HepG2 (cell line): ENCODE results near the gene FN1. TPM values are rescaled to one million over a fixed set of nuclear protein-coding genes. Genes with fewer than 3 reads are reported as not detected.

ENCODE experiments used
- ATAC-seq: fragments of 200-7000 bp; cut with Tn5 transposase; 3 replicates; pipeline ENCODE4 v1.9.1; 2020; ENCODE audit warnings: mild to moderate bottlenecking, moderate library complexity
- BruUV-seq: library from RNA; stranded (reverse); fragments of 400-500 nt; replicated peaks from 2 replicates; lab custom pipeline; 2021; lab: Mats Ljungman, UMichigan
- CTCF ChIA-PET: fragments of 300-600 bp; formaldehyde crosslinking; extraction: SDS; loops from one replicate; lab custom pipeline; 2021; ENCODE audit warnings: low total read pairs, inconsistent platforms, low intra/inter-chr PET ratio; lab: Yijun Ruan, JAX
- POLR2A ChIA-PET: fragments of 350-600 bp; sonication (Branson Sonifier 250); formaldehyde crosslinking; loops from one replicate; lab custom pipeline; 2020; ENCODE audit warnings: antibody characterized with exemption, inconsistent platforms; lab: Yijun Ruan, JAX
- DNase-seq: peaks from one replicate; pipeline ENCODE4 v3.0.0-alpha.2; 2015; ENCODE audit warnings: low spot score
- FAIRE-seq: peaks from 3 replicates; lab custom pipeline; 2011; peaks lifted over from hg19 to GRCh38; lab: Jason Lieb, UNC
- H2AFZ ChIP-seq: one replicate; pipeline ENCODE4 v1.6.1; 2011; ENCODE audit warnings: low read length, inconsistent platforms
- H3K27ac ChIP-seq: fragments of 300-600 bp; 3 replicates; pipeline ENCODE4 v1.8.0; 2011; ENCODE audit warnings: mixed run types, mild to moderate bottlenecking, mixed read lengths, low read length, inconsistent platforms; ENCODE audit not compliant: insufficient read depth; ENCODE audit errors: extremely low read length
- H3K27me3 ChIP-seq, 2 experiments: fragments of 200-600 bp in 1 of 2; 2 replicates in 1 of 2; 3 replicates in 1 of 2; pipeline versions ENCODE4 v1.6.0 to v1.8.0; 2011; ENCODE audit warnings: low read length in 2 of 2, mild to moderate bottlenecking in 2 of 2, moderate library complexity in 2 of 2, inconsistent platforms in 1 of 2; ENCODE audit not compliant: insufficient read depth in 2 of 2, control insufficient read depth in 1 of 2
- H3K36me3 ChIP-seq, 2 experiments: fragments of 200-600 bp in 1 of 2; replicated peaks in 1 of 2; 2 replicates in 1 of 2; 3 replicates in 1 of 2; pipeline versions ENCODE4 v1.5.1 to v1.8.0; 2011; ENCODE audit warnings: low read length in 2 of 2, inconsistent platforms in 1 of 2; ENCODE audit not compliant: insufficient read depth in 2 of 2, control insufficient read depth in 1 of 2
- H3K4me1 ChIP-seq: 2 replicates; pipeline ENCODE4 v1.5.1; 2012; ENCODE audit warnings: low read length, inconsistent platforms; ENCODE audit not compliant: insufficient read depth
- H3K4me2 ChIP-seq: 2 replicates; pipeline ENCODE4 v1.6.0; 2011; ENCODE audit warnings: low read depth, low read length, inconsistent platforms
- H3K4me3 ChIP-seq, 3 experiments: fragments of 200-600 bp in 1 of 3; sonication (generic), shearing (Covaris generic) in 1 of 3; replicated peaks in 1 of 3; 2 replicates each; pipeline ENCODE4 v1.5.1; 2011 to 2016; ENCODE audit warnings: low read length in 3 of 3, inconsistent platforms in 2 of 3, low read depth in 2 of 3, mild to moderate bottlenecking in 2 of 3, control low read depth in 1 of 3, mixed read lengths in 1 of 3; ENCODE audit not compliant: insufficient read depth in 1 of 3
- H3K79me2 ChIP-seq: one replicate; pipeline ENCODE4 v1.6.1; 2011; ENCODE audit warnings: low read length, inconsistent platforms; ENCODE audit not compliant: insufficient read depth
- H3K9ac ChIP-seq: 2 replicates; pipeline ENCODE4 v1.6.0; 2011; ENCODE audit warnings: mild to moderate bottlenecking, low read depth, low read length, inconsistent platforms; ENCODE audit not compliant: insufficient read depth
- H3K9me3 ChIP-seq: 2 replicates; pipeline ENCODE4 v1.5.1; 2012; ENCODE audit warnings: mild to moderate bottlenecking, low read length
- H4K20me1 ChIP-seq: 2 replicates; pipeline ENCODE4 v1.6.0; 2011; ENCODE audit warnings: inconsistent platforms, mild to moderate bottlenecking, low read length, moderate library complexity; ENCODE audit not compliant: insufficient read depth
- EEA1 ChIP-seq: sonication (generic); formaldehyde crosslinking; IDR thresholded peaks from 2 replicates; pipeline ENCODE4 v1.5.1; 2020; ENCODE audit warnings: mild to moderate bottlenecking, missing genetic modification reagents, borderline replicate concordance
- ETS1 ChIP-seq: sonication (generic); formaldehyde crosslinking; IDR thresholded peaks from 2 replicates; pipeline ENCODE4 v1.4.0; 2020; ENCODE audit warnings: missing genetic modification reagents
- EZH2 ChIP-seq: conservative IDR thresholded peaks from 2 replicates; pipeline ENCODE4 v1.6.1; 2012; ENCODE audit warnings: mild to moderate bottlenecking, low read depth, low read length, moderate library complexity
- GABPB1 ChIP-seq: IDR thresholded peaks from 2 replicates; pipeline ENCODE4 v1.6.1; 2016; ENCODE audit warnings: mild to moderate bottlenecking, missing genetic modification reagents, moderate library complexity, missing compliant biosample characterization
- HOXA7 ChIP-seq: sonication (generic); formaldehyde crosslinking; IDR thresholded peaks from 2 replicates; pipeline ENCODE4 v1.8.1; 2022; ENCODE audit warnings: mild to moderate bottlenecking, missing genetic modification reagents, moderate library complexity
- KAT8 ChIP-seq: IDR thresholded peaks from 2 replicates; pipeline ENCODE4 v1.6.1; 2016; ENCODE audit warnings: missing genetic modification reagents, missing compliant biosample characterization
- MAFK ChIP-seq, 2 experiments: IDR thresholded peaks in 1 of 2; conservative IDR thresholded peaks in 1 of 2; 2 replicates each; pipeline ENCODE4 v1.6.1; 2011; ENCODE audit warnings: improper control_type of control experiment in 2 of 2, low read length in 2 of 2
- SMAD9 ChIP-seq: sonication (generic); formaldehyde crosslinking; IDR thresholded peaks from 2 replicates; pipeline ENCODE4 v1.5.1; 2020; ENCODE audit warnings: mild to moderate bottlenecking, missing genetic modification reagents
- U2AF1 ChIP-seq: fragments of 200-400 bp; formaldehyde crosslinking; optimal IDR thresholded peaks from 2 replicates; pipeline ENCODE3; 2017; ENCODE audit warnings: mild to moderate bottlenecking, low read depth, low read length
- ZMYM2 ChIP-seq: sonication (generic); formaldehyde crosslinking; IDR thresholded peaks from 2 replicates; pipeline ENCODE4 v1.8.0; 2022; ENCODE audit warnings: mild to moderate bottlenecking, missing genetic modification reagents
- ZNF670 ChIP-seq: sonication (generic); formaldehyde crosslinking; IDR thresholded peaks from 2 replicates; pipeline ENCODE4 v1.8.0; 2022; ENCODE audit warnings: mild to moderate bottlenecking, missing genetic modification reagents, borderline replicate concordance
- WGBS: methylation state at CpG from one replicate; pipeline ENCODE4 v1.1.6; 2017; ENCODE audit warnings: low lambda C conversion rate; 5-methylcytosine and 5-hydroxymethylcytosine counted together
- in situ Hi-C: cut with HindIII; loops from 2 replicates; pipeline ENCODE4 v1.10.0; 2017; ENCODE audit warnings: low pct_unique_long_range_greater_than_20kb; ENCODE audit not compliant: extremely low pct_ligation_motif_present
- intact Hi-C: fragments of 100-400 bp; cut with micrococcal nuclease; formaldehyde crosslinking; loops from one replicate; pipeline ENCODE4 v1.10.0; 2022; ENCODE audit not compliant: unreplicated experiment
- polyA plus RNA-seq, 8 experiments: library from polyadenylated mRNA; depleted of rRNA in 3 of 8; stranded (reverse) in 7 of 8; unstranded in 1 of 8; fragments of >200 nt; fragmentation: Illumina TruSeq in 4 of 8; extraction: Trizol in 4 of 8; gene quantifications; 2 replicates each; pipeline versions ENCODE4 v1.2.1 to v1.2.3, GENCODE V29; 2011 to 2016; ENCODE audit warnings: low read depth in 4 of 8, missing spikeins in 1 of 8, mixed read lengths in 1 of 8; ENCODE audit not compliant: insufficient read depth in 1 of 8
- total RNA-seq, 5 experiments: library from RNA; depleted of rRNA; stranded (reverse); fragments of >200 nt; fragmentation: Illumina TruSeq; extraction: Trizol; gene quantifications; 2 replicates each; pipeline ENCODE4 v1.2.3, GENCODE V29; 2016; ENCODE audit warnings: low read depth in 1 of 5

FN1 gene
- total and polyA plus RNA-seq, 2 of the 13 experiments (the other 11 are each of a cell fraction or from before 2014, with no cell fraction given): 1,847 to 6,471 TPM

GRCh38 chr2:215476424-215476823, 40.6 kb upstream of the FN1 start:
- Histone ChIP-seq H3K27ac (no peak overlapping the region), H4K20me1 (no peaks in the 10 kb centered on the region), H2AFZ (no peak overlapping the region), H3K9ac (no peak overlapping the region), H3K9me3 (no peaks in the 10 kb centered on the region), H3K4me3 (no peak overlapping the region), H3K36me3 (no peaks in the 10 kb centered on the region), H3K4me2 (no peak overlapping the region)
- in situ Hi-C loops: no loop called here
- DNase-seq: no peak
- intact Hi-C loops: no loop called here
- BruUV-seq: no TSS peak
- ChIA-PET POLR2A (no interaction called here), CTCF (no interaction called here)
- no peak for TF ChIP-seq SMAD9 (CRISPR knock-in tag)
- TF ChIP-seq U2AF1: no peak
- no peak for TF ChIP-seq EEA1 (CRISPR knock-in tag)
- TF ChIP-seq ZMYM2 (CRISPR knock-in tag): no peak
- no peak for TF ChIP-seq EZH2
- no peak for TF ChIP-seq KAT8
- TF ChIP-seq, all 625 proteins: peak for 0
- H3K4me1 ChIP-seq: peaks cover 26% of the 10 kb centered on the region
- no peaks in the 10 kb centered on the region for H3K27me3 ChIP-seq
- H3K79me2 ChIP-seq: no peaks in the 10 kb centered on the region
- WGBS: 88% methylated on average over 2 of the region's 2 CpGs
- FAIRE-seq (no peak), ATAC-seq (no peak)

- POLR2A ChIA-PET: no interaction called here
- peaks cover 3% of the 10 kb centered on the region for H3K4me1 ChIP-seq
- DNase-seq (no peak), ATAC-seq (no peak), FAIRE-seq (no peak)
- TF ChIP-seq HOXA7 (no peak), GABPB1 (CRISPR knock-in tag) (no peak), ZNF670 (CRISPR knock-in tag) (no peak), MAFK (conservative IDR thresholded peaks at IDR 0.05 in 1 of 2, IDR thresholded peaks at IDR 0.05 in 1 of 2; ENCODE audit: low read length in 2 of 2) (no peak), ETS1 (CRISPR knock-in tag) (no peak)
- H3K79me2 ChIP-seq: no peaks in the 10 kb centered on the region
- CTCF ChIA-PET: no interaction called here
- H2AFZ ChIP-seq: no peak overlapping the region
- H4K20me1 ChIP-seq: no peaks in the 10 kb centered on the region
- no peaks in the 10 kb centered on the region for H3K27me3 ChIP-seq
- in situ Hi-C loops: no loop called here
- H3K36me3 ChIP-seq: no peaks in the 10 kb centered on the region
- intact Hi-C loops: no loop called here
- no peaks in the 10 kb centered on the region for H3K9me3 ChIP-seq
- no peak overlapping the region for H3K4me2 ChIP-seq
- BruUV-seq: no TSS peak
- H3K27ac ChIP-seq: no peak overlapping the region
- no peak overlapping the region for H3K4me3 ChIP-seq
- H3K9ac ChIP-seq: no peak overlapping the region
- WGBS: 81% methylated on average over 3 of the region's 3 CpGs
Measured at GRCh38 chr2:215466097-215466909, 30.4 kb upstream of the FN1 start.
